Activated CD8-positive, alpha-beta T cell treated with anti-CD3 and anti-CD28 coated beads for 36 hours (primary cell): Measurements from ENCODE around the gene IL25. TPM values are rescaled to one million over a fixed set of nuclear protein-coding genes. Genes with fewer than 3 reads are reported as not detected.
"Not testable (repeated sequence)": the region's sequence is repeated elsewhere in the genome, so short reads cannot be mapped to it uniquely, and the experiment has no call there.

Source experiments
- ATAC-seq: fragments of 200-7000 bp; cut with Tn5 transposase; one replicate; pipeline ENCODE4 v1.10.0; 2021; ENCODE audit warnings: mild to moderate bottlenecking, moderate library complexity
- CTCF ChIA-PET: fragments of 350-600 bp; sonication (Branson Sonifier 250); formaldehyde crosslinking; loops from one replicate; lab custom pipeline; 2021; ENCODE audit warnings: antibody characterized with exemption; lab: Charles Lee
- POLR2A ChIA-PET: fragments of 350-600 bp; sonication (Branson Sonifier 250); formaldehyde crosslinking; loops from one replicate; lab custom pipeline; 2021; ENCODE audit warnings: antibody characterized with exemption; lab: Charles Lee
- DNase-seq: peaks from one replicate; pipeline ENCODE4 v3.0.0-alpha.2; 2020
- H3K27ac Mint-ChIP-seq: one replicate; pipeline ENCODE4 v1.8.0; 2021; ENCODE audit warnings: mild to moderate bottlenecking, mixed read lengths
- H3K27me3 Mint-ChIP-seq: one replicate; pipeline ENCODE4 v1.8.0; 2021; ENCODE audit warnings: mixed read lengths
- H3K36me3 Mint-ChIP-seq: one replicate; pipeline ENCODE4 v1.8.0; 2021; ENCODE audit warnings: low read depth, mixed read lengths
- H3K4me1 Mint-ChIP-seq: one replicate; pipeline ENCODE4 v1.8.0; 2021; ENCODE audit warnings: low read depth, mixed read lengths
- H3K4me3 Mint-ChIP-seq: one replicate; pipeline ENCODE4 v1.8.0; 2021; ENCODE audit warnings: mild to moderate bottlenecking, moderate library complexity, mixed read lengths
- H3K9me3 Mint-ChIP-seq: one replicate; pipeline ENCODE4 v1.8.0; 2021; ENCODE audit warnings: mixed read lengths
- CTCF ChIP-seq: fragments of 200-600 bp; IDR thresholded peaks from one replicate; pipeline ENCODE4 v1.8.0; 2022; ENCODE audit warnings: antibody characterized with exemption, mild to moderate bottlenecking
- intact Hi-C: fragments of 100-400 bp; cut with micrococcal nuclease; formaldehyde crosslinking; loops from one replicate; pipeline ENCODE4 v1.10.0; 2022
- total RNA-seq, 2 experiments: library from RNA; stranded (reverse); gene quantifications; one replicate each; pipeline ENCODE4 v1.2.3, GENCODE V29; 2021

IL25 gene
- total RNA-seq, 2 experiments from 2014 or later = not detected

- no peaks in the 10 kb centered on the region for H3K36me3 Mint-ChIP-seq
- no peak overlapping the region for H3K4me3 Mint-ChIP-seq
- H3K4me1 Mint-ChIP-seq = no peaks in the 10 kb centered on the region
- DNase-seq (no peak), ATAC-seq (no peak)
- ChIA-PET POLR2A (no interaction called here), CTCF (interaction anchor here (1.7 kb wide), 1 partner anchor 34 kb away, joined by 6 read pairs; no protein-coding TSS in a partner anchor)
- H3K9me3 Mint-ChIP-seq = no peaks in the 10 kb centered on the region
- intact Hi-C loops = no loop called here
- peaks cover 5% of the 10 kb centered on the region for H3K27me3 Mint-ChIP-seq
- TF ChIP-seq CTCF = no peak
- no peak overlapping the region for H3K27ac Mint-ChIP-seq
These were observed 41.6 kb downstream of the IL25 start for GRCh38 chr14:23414254-23414653.

- Mint-ChIP-seq H3K4me1 (no peaks in the 10 kb centered on the region), H3K36me3 (no peaks in the 10 kb centered on the region), H3K4me3 (no peak overlapping the region), H3K27me3 (peaks cover 5% of the 10 kb centered on the region), H3K9me3 (no peaks in the 10 kb centered on the region), H3K27ac (no peak overlapping the region)
- intact Hi-C loops = no loop called here
- POLR2A ChIA-PET = no interaction called here
- DNase-seq (no peak), ATAC-seq (no peak)
- no peak for TF ChIP-seq CTCF
- CTCF ChIA-PET = interaction anchor here (1.7 kb wide), 1 partner anchor 35 kb away, joined by 6 read pairs; no protein-coding TSS in a partner anchor
These were observed 42.6 kb downstream of the IL25 start for GRCh38 chr14:23414906-23415820.

- Mint-ChIP-seq H3K36me3 (no peaks in the 10 kb centered on the region), H3K27ac (no peak overlapping the region), H3K27me3 (peaks cover 5% of the 10 kb centered on the region), H3K9me3 (no peaks in the 10 kb centered on the region), H3K4me3 (no peak overlapping the region), H3K4me1 (peaks cover 3% of the 10 kb centered on the region)
- DNase-seq (no peak), ATAC-seq (no peak)
- intact Hi-C loops = no loop called here
- no peak for TF ChIP-seq CTCF
- CTCF ChIA-PET = interaction anchor here (1.4 to 1.7 kb wide), 2 partner anchors 36 kb away, joined by 5 to 6 read pairs; no protein-coding TSS in a partner anchor
- POLR2A ChIA-PET = no interaction called here
These were observed 43.5 kb downstream of the IL25 start for GRCh38 chr14:23415821-23416778.

GRCh38 chr14:23416801-23417200 is 44.2 kb downstream of the IL25 start:
- ATAC-seq (no peak), DNase-seq (no peak)
- ChIA-PET POLR2A (no interaction called here), CTCF (interaction anchor here (1.4 kb wide), 1 partner anchor 36 kb away, joined by 5 read pairs; no protein-coding TSS in a partner anchor)
- no peaks in the 10 kb centered on the region for H3K36me3 Mint-ChIP-seq
- H3K27me3 Mint-ChIP-seq = peaks cover 5% of the 10 kb centered on the region
- H3K27ac Mint-ChIP-seq = no peak overlapping the region
- TF ChIP-seq CTCF = no peak
- H3K4me3 Mint-ChIP-seq = no peak overlapping the region
- no peaks in the 10 kb centered on the region for H3K9me3 Mint-ChIP-seq
- H3K4me1 Mint-ChIP-seq = peaks cover 10% of the 10 kb centered on the region
- intact Hi-C loops = no loop called here

GRCh38 chr14:23417269-23417668 is 44.7 kb downstream of the IL25 start:
- H3K9me3 Mint-ChIP-seq, intact Hi-C loops, POLR2A ChIA-PET: not testable (repeated sequence)

More at GRCh38 chr14:23417269-23417668, 44.7 kb downstream of the IL25 start:
- not testable (repeated sequence) for H3K27me3 Mint-ChIP-seq, H3K27ac Mint-ChIP-seq, ATAC-seq, H3K36me3 Mint-ChIP-seq, DNase-seq, H3K4me3 Mint-ChIP-seq
- peaks cover 14% of the 10 kb centered on the region for H3K4me1 Mint-ChIP-seq
- CTCF ChIA-PET = interaction anchor here (1.4 kb wide), 1 partner anchor 37 kb away, joined by 5 read pairs; no protein-coding TSS in a partner anchor
